ENCODE measurements around the gene PRKN.

- TF ChIP-seq CTCF (IDR thresholded peaks at IDR 0.05): no peak
- TF ChIP-seq ZFX (IDR thresholded peaks at IDR 0.05; ENCODE audit: borderline replicate concordance): no peak
Observed at GRCh38 chr6:162344646-162345010, 382.9 kb downstream of the PRKN start.

Data from 22Rv1 (cell line).